Myocyte (in vitro differentiated cells): ENCODE data around the gene AVPR1B. TPM values are rescaled to one million over a fixed set of nuclear protein-coding genes. Genes with fewer than 3 reads are reported as not detected.

Experiments
- DNase-seq: peaks from one replicate; pipeline ENCODE4 v3.0.0-alpha.2; 2012; ENCODE audit warnings: low read depth
- total RNA-seq: library from RNA; depleted of rRNA; stranded (reverse); fragments of >200 nt; gene quantifications from 2 replicates; pipeline ENCODE4 v1.2.3, GENCODE V29; 2014

AVPR1B gene
- total RNA-seq, 1 donor from 2014 or later: not detected

DNA sequence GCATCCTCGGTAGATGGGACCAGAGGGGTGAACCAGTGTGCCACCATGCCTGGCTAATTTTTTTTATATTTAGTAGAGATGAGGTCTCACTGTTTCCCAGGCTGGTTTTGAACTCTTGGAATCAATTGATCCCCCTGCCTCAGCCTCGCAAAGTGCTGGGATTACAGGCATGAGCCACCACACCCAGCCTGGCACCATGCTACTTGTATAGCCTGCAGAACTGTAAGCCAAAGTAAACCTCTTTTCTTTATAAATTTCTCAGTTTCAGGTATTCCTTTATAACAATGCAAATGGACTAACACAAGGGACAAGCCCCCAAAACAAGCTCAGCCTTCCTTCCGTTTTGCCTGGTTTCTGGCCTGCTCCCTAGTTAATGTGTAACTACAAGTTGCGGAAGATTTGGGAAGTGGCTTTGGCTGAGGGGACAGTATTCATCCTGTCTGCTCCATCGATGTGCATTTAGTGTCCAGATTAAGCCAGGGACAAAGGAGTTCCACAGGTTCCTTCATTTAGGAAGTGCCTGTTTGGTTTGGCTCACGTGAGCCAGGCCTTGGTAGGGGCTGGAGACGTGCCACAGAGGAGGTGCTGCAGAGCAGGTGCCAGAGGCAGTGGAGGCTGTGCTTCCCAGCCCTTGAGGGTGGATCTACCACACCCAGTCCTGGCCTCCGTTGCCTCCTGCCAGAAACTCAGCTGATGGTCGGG, 4.4 kb downstream of the AVPR1B start:
- no peak for DNase-seq

GRCh38 chr1:206111271-206111927, 5.8 kb downstream of the AVPR1B start:
- no peak for DNase-seq

- no peak for DNase-seq
These were observed 6.4 kb downstream of the AVPR1B start for GRCh38 chr1:206110820-206111219.

- no peak for DNase-seq
These were observed 7.0 kb downstream of the AVPR1B start for GRCh38 chr1:206110161-206110560.

- DNase-seq: no peak
These were observed 7.5 kb downstream of the AVPR1B start for GRCh38 chr1:206109718-206110117.

DNA sequence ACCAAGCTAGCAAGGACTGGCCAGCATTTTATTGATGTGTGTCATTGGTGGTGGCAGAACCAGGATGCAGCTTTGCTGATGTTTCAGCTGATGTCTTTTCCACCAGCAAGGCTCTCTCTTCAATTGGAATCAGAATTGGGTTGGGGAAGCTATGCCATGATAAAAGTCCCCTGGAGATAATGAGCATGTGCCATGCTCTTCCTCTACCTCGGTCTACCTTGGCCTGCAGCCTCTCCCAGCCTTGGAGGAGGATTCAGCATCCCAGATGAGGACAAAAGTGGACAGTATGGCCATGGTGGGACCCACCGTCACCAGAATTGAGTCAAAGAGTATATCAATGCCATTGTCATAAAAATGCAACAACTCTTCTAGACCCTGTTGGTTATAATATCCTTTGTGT, 8.6 kb downstream of the AVPR1B start:
- no peak for DNase-seq

GRCh38 chr1:206107168-206107544, 10.0 kb downstream of the AVPR1B start:
- DNase-seq: no peak

- peak; percentile 84 for DNase-seq
These were observed 10.6 kb downstream of the AVPR1B start for GRCh38 chr1:206106328-206107167.

- DNase-seq: no peak
These were observed 11.7 kb downstream of the AVPR1B start for GRCh38 chr1:206105464-206105995.

GRCh38 chr1:206103979-206104378, 13.2 kb downstream of the AVPR1B start:
- DNase-seq: no peak

DNA sequence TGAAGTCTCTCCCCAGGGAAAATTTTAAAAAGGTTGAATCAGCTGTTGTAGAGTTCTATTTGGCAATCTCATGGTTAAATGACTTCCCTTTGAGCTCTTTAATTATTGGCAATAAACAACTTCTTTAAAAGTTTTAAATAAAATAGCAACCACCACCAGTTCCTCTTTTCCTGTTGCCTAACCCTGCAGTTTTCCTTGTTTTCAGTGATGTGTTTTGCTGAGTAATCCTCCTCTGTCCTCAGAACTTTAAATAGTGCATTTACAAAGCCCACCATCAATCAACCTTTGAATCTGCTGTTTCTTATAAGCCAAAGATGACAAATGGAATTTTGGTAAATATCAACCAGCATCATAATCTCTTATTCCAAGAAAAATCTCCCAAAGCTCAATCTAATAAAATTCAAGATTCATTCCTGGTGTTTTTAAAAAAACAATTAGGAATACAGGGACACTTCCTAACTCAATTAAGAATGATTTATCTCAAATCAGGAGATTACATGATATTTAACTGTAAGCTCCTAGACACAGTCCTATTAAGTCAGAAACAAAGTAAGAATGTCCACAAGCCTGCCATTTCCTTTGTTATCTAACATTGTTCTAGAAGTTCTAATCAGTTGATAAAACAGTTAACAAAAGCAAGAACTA, 14.8 kb downstream of the AVPR1B start:
- no peak for DNase-seq

- DNase-seq: no peak
These were observed 15.7 kb downstream of the AVPR1B start for GRCh38 chr1:206101351-206102045.

- no peak for DNase-seq
These were observed 16.9 kb downstream of the AVPR1B start for GRCh38 chr1:206100226-206100815.

DNA sequence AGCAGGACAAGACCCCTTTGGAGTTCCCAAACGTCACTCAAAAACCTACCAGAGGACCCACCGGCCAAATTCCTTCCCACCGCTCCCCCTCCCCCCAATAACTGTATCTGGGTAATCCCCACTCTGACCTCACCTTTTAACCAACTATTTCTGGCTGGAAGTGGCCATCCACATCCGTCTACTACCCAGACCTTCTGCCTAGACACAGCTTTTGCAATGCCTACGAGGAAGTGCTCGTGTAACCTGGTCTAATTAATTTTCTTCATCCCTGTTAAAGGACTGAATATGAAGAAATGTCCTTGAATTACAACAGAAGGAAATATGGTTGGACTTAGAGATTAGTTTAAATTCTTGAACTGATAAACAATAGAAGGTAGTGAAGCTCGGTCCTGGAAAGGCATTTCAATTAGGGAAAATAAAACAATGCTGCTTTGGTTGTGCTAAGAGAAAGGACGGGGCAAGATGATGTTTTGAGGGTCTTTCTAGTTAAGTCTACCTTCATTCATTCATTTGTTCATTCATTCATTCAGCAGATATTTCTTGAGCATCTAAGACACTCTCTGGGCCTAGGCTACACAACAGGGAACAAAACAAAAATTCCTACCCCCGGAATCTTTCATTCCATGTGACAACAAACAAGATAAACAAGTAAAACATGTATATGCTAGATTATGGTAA, 18.8 kb downstream of the AVPR1B start:
- no peak for DNase-seq

GRCh38 chr1:206097381-206097780, 19.8 kb downstream of the AVPR1B start:
- DNase-seq: no peak

DNA sequence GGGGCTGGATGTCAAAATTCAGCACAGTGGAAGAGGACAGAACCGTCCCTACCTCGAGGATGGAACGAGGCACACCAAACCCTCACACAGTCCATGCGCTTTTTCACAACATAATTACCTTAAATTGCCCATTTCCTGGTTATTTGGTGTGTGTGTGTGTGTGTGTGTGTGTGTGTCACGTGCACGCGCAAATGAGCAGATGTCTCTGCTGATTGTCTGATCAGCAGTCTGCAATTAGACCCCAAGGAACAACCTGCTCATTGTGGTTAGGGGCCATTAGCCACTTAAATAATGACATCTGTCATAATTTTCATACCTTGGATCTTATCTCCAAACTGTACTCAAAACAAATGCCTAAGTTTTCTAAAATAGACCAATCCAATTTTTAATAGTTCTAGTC, 23.2 kb downstream of the AVPR1B start:
- DNase-seq: no peak

- DNase-seq: no peak
These were observed 27.8 kb downstream of the AVPR1B start for GRCh38 chr1:206089341-206089740.

DNA sequence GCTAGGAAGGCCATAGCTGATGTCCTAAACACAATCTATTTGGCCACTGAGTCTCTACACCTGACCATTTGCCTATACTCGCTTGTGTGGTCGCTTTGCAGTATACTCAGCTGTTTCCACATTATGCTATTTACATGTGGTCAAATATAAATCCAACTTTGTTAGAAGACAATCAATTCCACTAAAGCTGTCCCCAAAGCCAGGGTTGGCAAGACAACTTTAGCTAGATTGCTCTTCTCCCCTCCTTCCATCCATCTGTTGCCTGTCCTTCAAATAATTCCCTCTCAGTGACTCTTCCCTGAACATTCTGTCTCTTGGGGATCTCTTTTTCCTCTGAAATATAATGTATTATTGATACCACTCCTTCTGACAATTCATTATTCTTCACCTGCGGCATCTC, 30.1 kb downstream of the AVPR1B start:
- DNase-seq: peak; percentile 10

DNA sequence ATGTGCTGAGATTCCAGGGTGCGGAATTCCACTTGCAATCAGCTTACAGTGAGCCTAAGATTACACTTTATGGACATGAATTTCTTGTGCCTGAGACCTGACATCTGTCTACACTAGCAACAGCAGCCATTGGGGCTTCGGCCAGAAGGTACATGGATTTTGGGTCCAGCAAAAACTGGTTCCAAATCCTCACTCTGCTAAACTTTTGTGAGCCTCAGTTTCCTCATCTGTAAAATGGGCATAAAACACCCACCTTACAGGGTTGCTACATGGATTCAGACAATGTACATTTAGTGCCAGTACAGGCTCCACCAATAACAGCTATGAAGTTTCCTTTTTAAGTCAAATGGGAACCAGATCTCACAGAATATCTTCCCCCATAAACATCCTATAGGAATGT, 33.4 kb downstream of the AVPR1B start:
- DNase-seq: no peak
